ENCODE measurements around the gene FARP1.

DNA sequence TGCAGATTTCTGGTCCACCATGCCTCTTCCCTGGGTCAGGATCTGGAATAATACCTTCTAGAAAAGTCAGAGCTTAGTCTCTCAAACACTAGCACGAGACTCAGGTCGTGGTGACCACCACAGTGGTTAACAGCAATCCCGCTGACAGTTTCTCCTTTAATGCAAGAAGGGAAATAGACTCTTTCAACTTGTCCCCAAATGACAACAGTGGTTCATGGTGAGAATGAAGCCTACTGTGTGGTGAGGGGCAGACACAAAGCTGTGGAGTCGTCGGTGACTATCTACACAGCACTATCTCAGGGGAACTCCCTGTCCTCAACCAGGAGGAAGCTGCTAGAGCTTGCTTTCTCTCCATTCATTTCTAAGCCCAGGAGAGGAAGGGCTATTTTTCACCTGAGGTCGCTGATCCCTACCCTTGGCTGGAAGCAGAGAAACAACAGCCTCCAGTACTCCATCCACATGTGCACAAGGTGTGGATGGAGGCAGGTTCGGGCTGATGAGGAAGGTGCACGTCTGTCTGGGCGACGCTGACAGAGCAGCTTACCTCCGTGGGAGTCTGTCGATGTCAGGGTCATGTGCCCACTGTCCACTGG is 361.6 kb downstream of the FARP1 start:
- TF ChIP-seq, protein P1, sequence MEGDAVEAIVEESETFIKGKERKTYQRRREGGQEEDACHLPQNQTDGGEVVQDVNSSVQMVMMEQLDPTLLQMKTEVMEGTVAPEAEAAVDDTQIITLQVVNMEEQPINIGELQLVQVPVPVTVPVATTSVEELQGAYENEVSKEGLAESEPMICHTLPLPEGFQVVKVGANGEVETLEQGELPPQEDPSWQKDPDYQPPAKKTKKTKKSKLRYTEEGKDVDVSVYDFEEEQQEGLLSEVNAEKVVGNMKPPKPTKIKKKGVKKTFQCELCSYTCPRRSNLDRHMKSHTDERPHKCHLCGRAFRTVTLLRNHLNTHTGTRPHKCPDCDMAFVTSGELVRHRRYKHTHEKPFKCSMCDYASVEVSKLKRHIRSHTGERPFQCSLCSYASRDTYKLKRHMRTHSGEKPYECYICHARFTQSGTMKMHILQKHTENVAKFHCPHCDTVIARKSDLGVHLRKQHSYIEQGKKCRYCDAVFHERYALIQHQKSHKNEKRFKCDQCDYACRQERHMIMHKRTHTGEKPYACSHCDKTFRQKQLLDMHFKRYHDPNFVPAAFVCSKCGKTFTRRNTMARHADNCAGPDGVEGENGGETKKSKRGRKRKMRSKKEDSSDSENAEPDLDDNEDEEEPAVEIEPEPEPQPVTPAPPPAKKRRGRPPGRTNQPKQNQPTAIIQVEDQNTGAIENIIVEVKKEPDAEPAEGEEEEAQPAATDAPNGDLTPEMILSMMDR (IDR thresholded peaks at IDR 0.05), result no peak
- TF ChIP-seq POLR2A (IDR thresholded peaks at IDR 0.05) (no peak), POLR2AphosphoS5 (IDR thresholded peaks at IDR 0.05) (no peak), EP300 (IDR thresholded peaks at IDR 0.05) (no peak)
